Hepatocyte (in vitro differentiated cells): ENCODE measurements around the gene SEMA6A.

ENCODE experiments used
- EZH2 ChIP-seq: fragments of 200-600 bp; sonication (generic); IDR thresholded peaks from 2 replicates; pipeline ENCODE4 v1.6.1; 2016; ENCODE audit warnings: antibody characterized with exemption, mild to moderate bottlenecking, borderline replicate concordance
- TF ChIP-seq, protein P1 (sequence below): fragments of 200-600 bp; sonication (generic); IDR thresholded peaks from 2 replicates; pipeline ENCODE4 v1.5.1; 2016; ENCODE audit warnings: antibody characterized with exemption, mild to moderate bottlenecking; ENCODE audit not compliant: poor library complexity

DNA sequence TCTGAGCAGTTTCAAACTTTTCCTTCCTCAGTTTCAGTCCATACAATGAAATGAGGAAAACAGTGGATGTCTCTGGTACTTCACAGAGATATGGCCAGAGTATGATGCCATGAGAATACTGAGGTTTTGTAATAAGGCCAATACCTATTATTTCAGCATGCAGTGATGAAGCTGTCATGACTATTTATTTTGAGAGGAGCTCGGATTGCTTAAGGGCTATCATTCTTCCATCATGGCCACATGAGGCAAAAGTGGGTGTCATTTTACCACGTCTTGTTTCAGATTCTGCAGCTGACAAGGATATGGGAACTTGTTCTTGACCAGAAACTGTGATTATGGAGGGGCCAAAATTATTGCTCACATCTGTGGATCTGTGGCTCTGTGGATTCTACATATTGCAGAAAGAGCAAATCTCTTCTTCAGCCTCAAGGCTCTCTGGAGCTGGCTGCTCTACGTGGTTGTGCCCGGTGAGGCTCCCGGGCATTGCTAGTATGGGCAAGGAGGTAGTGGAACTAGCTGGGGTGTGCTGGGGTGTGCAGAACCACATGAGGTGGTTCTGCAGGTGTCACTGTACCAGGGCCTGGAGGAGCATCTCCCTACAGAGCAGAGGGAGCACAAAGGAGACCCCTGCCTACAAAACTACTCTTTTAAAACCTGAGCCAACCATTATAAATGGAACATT lies 180.3 kb downstream of the SEMA6A start:
- no peak for TF ChIP-seq EZH2
- TF ChIP-seq, protein P1, sequence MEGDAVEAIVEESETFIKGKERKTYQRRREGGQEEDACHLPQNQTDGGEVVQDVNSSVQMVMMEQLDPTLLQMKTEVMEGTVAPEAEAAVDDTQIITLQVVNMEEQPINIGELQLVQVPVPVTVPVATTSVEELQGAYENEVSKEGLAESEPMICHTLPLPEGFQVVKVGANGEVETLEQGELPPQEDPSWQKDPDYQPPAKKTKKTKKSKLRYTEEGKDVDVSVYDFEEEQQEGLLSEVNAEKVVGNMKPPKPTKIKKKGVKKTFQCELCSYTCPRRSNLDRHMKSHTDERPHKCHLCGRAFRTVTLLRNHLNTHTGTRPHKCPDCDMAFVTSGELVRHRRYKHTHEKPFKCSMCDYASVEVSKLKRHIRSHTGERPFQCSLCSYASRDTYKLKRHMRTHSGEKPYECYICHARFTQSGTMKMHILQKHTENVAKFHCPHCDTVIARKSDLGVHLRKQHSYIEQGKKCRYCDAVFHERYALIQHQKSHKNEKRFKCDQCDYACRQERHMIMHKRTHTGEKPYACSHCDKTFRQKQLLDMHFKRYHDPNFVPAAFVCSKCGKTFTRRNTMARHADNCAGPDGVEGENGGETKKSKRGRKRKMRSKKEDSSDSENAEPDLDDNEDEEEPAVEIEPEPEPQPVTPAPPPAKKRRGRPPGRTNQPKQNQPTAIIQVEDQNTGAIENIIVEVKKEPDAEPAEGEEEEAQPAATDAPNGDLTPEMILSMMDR: no peak
